ENCODE data around the gene NDUFV1.
"Not testable (repeated sequence)": the region's sequence is repeated elsewhere in the genome, so short reads cannot be mapped to it uniquely, and the experiment has no call there.

NDUFV1 gene

DNA sequence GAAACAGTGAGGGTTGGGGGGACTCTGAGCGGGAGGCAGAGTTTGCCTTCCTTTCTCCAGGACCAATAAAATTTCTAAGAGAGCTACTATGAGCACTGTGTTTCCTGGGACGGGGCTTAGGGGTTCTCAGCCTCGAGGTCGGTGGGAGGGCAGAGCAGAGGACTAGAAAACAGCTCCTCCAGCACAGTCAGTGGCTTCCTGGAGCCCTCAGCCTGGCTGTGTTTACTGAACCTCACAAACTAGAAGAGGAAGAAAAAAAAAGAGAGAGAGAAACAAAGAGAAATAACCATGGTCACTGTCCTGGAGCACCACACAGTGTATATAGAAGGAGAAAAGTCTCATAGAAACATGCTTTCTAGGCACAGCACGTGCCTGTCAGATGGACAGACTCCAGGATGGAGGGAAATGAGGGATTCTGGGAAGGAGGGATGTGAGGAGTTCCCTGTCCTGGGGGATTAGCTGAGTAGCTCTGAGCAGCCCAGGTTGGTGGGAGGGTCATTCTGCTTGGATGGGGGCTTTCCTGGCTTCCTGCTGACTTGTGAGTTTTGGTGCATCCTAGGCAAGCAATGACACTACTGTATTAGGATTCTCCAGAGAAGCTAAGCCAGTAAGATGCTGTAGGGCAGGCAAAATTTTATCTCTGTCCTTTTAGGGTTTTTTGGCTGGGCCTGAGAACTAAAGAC lies 20.0 kb upstream of the NDUFV1 start:
- FAIRE-seq = no peak

- no peak for FAIRE-seq
Observed at GRCh38 chr11:67588136-67588503, 18.6 kb upstream of the NDUFV1 start.

- not testable (repeated sequence) for FAIRE-seq
Observed at GRCh38 chr11:67588899-67589415, 17.8 kb upstream of the NDUFV1 start.

- no peak for FAIRE-seq
Observed at GRCh38 chr11:67592880-67593564, 13.7 kb upstream of the NDUFV1 start.

DNA sequence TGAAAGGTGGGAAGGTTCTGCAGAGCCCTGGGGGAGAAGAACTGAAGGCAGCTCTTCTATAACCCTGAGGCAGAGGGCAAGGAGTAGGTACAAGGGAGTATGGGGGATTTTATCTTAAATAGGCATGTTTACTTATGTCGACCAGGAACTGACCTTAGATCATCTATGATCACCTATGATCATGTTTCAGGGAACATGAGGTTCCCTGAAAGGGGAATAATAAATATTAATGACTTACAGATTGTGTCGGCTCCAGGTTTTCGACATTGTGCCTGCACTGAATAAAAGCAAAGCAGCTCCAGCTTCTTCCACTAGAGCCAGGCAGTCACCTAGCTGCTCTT lies 13.2 kb upstream of the NDUFV1 start:
- no peak for FAIRE-seq

DNA sequence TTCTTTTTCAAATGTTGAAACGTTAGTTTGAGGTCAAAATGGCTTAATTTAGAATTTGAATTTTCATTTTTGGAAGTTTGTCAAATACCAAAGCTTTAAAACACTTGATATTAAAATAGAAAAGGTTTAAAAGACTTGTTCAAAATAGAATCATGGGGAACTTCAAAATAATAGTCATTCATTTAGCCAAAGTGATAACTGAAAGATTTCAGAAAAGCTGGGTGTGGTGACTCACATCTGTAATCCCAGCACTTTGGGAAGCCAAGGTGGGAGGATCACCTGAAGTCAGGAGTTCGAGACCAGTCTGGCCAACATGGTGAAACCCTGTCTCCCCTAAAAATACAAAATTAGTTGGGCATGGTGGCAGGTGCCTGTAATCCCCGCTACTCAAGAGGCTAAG lies 12.3 kb upstream of the NDUFV1 start:
- FAIRE-seq = no peak

DNA sequence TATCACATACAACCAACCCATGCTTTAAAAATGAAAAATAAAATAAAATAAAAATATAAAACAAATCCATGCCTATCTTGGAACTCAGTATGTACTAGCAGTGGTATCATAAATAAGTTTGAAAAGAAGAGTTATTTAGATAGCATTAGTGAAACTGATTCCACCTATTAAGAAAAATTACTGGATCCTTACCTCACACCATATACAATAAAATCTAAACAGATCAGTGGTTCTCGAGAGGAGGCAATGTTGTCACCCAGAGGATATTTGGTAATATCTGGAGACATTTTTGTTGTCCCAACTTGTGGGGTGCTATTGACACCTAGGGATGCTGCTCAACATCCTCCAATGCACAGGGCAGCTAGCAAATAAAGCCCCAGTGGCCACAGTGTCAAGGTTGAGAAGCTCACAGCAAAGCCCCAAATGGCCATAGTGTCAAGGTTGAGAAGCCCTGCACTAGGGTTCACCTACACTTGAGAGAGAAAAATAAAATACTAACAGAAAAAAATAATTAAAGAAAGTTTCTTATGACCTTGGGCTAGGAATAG lies 9.9 kb upstream of the NDUFV1 start:
- no peak for FAIRE-seq

DNA sequence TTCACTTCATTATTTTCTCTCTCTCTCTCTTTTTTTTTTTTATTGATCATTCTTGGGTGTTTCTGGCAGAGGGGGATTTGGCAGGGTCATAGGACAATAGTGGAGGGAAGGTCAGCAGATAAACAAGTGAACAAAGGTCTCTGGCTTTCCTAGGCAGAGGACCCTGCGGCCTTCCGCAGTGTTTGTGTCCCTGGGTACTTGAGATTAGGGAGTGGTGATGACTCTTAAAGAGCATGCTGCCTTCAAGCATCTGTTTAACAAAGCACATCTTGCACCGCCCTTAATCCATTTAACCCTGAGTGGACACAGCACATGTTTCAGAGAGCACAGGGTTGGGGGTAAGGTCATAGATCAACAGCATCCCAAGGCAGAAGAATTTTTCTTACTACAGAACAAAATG lies 9.3 kb upstream of the NDUFV1 start:
- FAIRE-seq = not testable (repeated sequence)

- not testable (repeated sequence) for FAIRE-seq
Observed at GRCh38 chr11:67597963-67598362, 8.8 kb upstream of the NDUFV1 start.

GRCh38 chr11:67599149-67599548 lies 7.6 kb upstream of the NDUFV1 start:
- FAIRE-seq = no peak

GRCh38 chr11:67600324-67601029 lies 6.3 kb upstream of the NDUFV1 start:
- no peak for FAIRE-seq

- FAIRE-seq = no peak
Observed at GRCh38 chr11:67601098-67601497, 5.6 kb upstream of the NDUFV1 start.

- FAIRE-seq = not testable (repeated sequence)
Observed at GRCh38 chr11:67604119-67604518, 2.6 kb upstream of the NDUFV1 start.

- no peak for FAIRE-seq
Observed at GRCh38 chr11:67604815-67605214, 1.9 kb upstream of the NDUFV1 start.

DNA sequence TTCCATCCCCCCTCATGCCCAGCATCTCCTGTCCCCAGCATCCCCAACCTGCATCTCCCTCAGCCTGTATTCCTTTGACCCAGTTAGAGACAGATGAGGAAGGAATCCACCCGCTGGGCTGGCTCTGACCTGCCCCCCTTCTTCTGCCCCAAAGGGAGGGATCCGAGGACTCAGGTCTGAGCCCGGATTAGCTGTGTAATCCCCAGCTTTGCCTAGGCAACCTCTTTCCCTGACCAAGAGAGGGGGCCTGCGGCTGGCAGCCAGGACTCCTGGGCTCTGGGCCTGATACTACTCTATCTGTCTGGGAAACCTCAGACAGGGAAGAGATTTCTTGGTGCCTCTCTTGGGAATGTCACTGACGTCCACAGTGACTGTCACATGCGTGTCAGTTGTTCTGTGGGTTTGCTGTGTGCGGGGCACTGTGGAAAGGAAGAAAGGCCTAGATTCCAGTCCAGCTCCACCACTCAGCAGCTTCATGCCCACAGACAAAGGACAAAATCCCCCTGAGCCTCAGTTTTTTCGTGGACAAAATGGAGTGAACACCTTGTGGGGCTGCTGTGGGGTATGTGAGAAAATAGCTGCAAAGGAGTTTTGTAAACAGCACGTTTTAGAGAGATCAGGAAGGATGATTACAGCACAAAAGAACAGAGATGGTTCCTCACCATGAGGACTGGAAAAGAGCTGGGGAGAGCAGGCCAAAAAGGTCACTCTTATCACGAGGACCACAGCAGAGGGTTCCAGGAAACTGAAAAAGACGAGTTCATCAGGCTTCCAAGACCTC lies 1.3 kb upstream of the NDUFV1 start:
- FAIRE-seq = no peak

DNA sequence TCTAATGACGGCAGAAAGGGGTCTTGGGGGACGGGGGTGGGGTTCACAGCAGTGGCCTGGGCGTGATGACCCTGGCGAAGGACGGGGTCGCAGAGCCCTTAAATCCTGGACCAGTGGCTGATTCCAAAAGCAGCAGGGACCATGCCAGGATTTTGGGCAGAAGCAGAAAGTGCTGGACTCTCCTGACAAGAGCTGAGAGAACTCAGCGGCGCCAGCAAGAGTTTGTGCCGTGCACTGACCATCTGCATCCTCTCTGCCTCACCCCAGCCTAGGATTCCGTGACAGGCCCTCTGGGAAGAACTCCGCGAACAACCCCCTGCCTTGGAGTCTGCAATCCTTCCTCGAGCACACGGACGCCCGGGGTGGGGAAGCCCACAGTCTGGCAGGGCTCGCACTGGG lies 644 bp upstream of the NDUFV1 start:
- FAIRE-seq = no peak

- FAIRE-seq = no peak
Observed at GRCh38 chr11:67607507-67607906, 771 bp downstream of the NDUFV1 start.

GRCh38 chr11:67608486-67608885 lies 1.8 kb downstream of the NDUFV1 start:
- no peak for FAIRE-seq

- FAIRE-seq = no peak
Observed at GRCh38 chr11:67609316-67609715, 2.6 kb downstream of the NDUFV1 start.

GRCh38 chr11:67610302-67610868 lies 3.6 kb downstream of the NDUFV1 start:
- FAIRE-seq = no peak

DNA sequence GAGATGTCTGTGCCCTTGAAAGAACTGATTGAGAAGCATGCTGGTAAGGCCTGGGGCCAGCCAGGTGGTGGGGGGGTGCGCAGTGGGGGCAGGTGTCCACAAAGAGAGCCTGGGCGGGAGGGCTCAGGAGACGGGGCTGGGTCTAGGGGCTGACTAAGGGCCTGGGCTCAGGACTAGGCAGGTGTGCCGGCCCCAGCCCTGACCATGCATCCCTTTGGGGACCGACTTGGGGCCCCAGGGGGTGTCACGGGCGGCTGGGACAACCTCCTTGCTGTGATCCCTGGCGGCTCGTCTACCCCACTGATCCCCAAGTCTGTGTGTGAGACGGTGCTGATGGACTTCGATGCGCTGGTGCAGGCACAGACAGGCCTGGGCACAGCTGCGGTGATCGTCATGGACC lies 4.4 kb downstream of the NDUFV1 start:
- no peak for FAIRE-seq

Measured in colon (tissue), 2 donors.